GM23338 (cell line): ENCODE measurements around the gene CTNNA2. TPM values are rescaled to one million over a fixed set of nuclear protein-coding genes. Genes with fewer than 3 reads are reported as not detected.

Source experiments
- ATAC-seq: fragments of 200-7000 bp; cut with Tn5 transposase; 3 replicates; pipeline ENCODE4 v1.9.1; 2020
- DNase-seq: peaks from one replicate; pipeline ENCODE4 v3.0.0-alpha.2; 2015; ENCODE audit warnings: low spot score
- H2AFZ ChIP-seq: fragments of 200-600 bp; sonication (generic); 2 replicates; pipeline ENCODE4 v1.8.0; 2016; ENCODE audit warnings: antibody characterized with exemption, mild to moderate bottlenecking, moderate library complexity
- H3F3A ChIP-seq: fragments of 200-600 bp; sonication (generic); replicated peaks from 2 replicates; pipeline ENCODE4 v1.8.0; 2017; ENCODE audit warnings: antibody characterized with exemption, mixed run types, low read depth
- H3K27ac ChIP-seq: fragments of 200-600 bp; sonication (generic); 2 replicates; pipeline ENCODE4 v1.6.1; 2016; ENCODE audit warnings: low read depth
- H3K27me3 ChIP-seq: fragments of 200-600 bp; sonication (generic); 2 replicates; pipeline ENCODE4 v1.8.0; 2016; ENCODE audit warnings: mild to moderate bottlenecking, mixed run types, moderate library complexity; ENCODE audit not compliant: insufficient read depth
- H3K36me3 ChIP-seq: fragments of 200-600 bp; sonication (generic); 2 replicates; pipeline ENCODE4 v1.8.0; 2016; ENCODE audit warnings: mild to moderate bottlenecking; ENCODE audit not compliant: insufficient read depth
- H3K4me1 ChIP-seq: fragments of 200-600 bp; sonication (generic); 2 replicates; pipeline ENCODE4 v1.8.0; 2016; ENCODE audit warnings: mild to moderate bottlenecking, moderate library complexity; ENCODE audit not compliant: insufficient read depth
- H3K4me2 ChIP-seq: fragments of 200-600 bp; sonication (generic); 2 replicates; pipeline ENCODE4 v1.7.1; 2017; ENCODE audit warnings: mixed run types
- H3K4me3 ChIP-seq: fragments of 200-600 bp; sonication (generic); 2 replicates; pipeline ENCODE4 v1.6.1; 2016; ENCODE audit warnings: mixed run types
- H3K79me2 ChIP-seq: fragments of 200-600 bp; sonication (generic); replicated peaks from 2 replicates; pipeline ENCODE4 v1.8.0; 2017; ENCODE audit warnings: mild to moderate bottlenecking; ENCODE audit not compliant: insufficient read depth
- H3K9me2 ChIP-seq: fragments of 200-600 bp; sonication (generic); 2 replicates; pipeline ENCODE4 v1.8.0; 2017; ENCODE audit not compliant: insufficient read depth
- H4K20me1 ChIP-seq: fragments of 200-600 bp; sonication (generic); replicated peaks from 2 replicates; pipeline ENCODE4 v1.8.0; 2017; ENCODE audit warnings: mild to moderate bottlenecking; ENCODE audit not compliant: insufficient read depth
- H3K27ac Mint-ChIP-seq: 2 replicates; pipeline ENCODE4 v1.8.0; 2020; ENCODE audit warnings: inconsistent platforms, mild to moderate bottlenecking, moderate library complexity, mixed read lengths
- H3K27me3 Mint-ChIP-seq: 3 replicates; pipeline ENCODE4 v1.8.0; 2022; ENCODE audit warnings: low read depth, mild to moderate bottlenecking, moderate library complexity, mixed read lengths, inconsistent platforms; ENCODE audit not compliant: insufficient read depth, poor library complexity
- H3K36me3 Mint-ChIP-seq: 3 replicates; pipeline ENCODE4 v1.8.0; 2021; ENCODE audit warnings: low read depth, mild to moderate bottlenecking, inconsistent platforms, moderate library complexity, mixed read lengths
- H3K4me1 Mint-ChIP-seq: 3 replicates; pipeline ENCODE4 v1.8.0; 2020; ENCODE audit warnings: mild to moderate bottlenecking, inconsistent platforms, mixed read lengths
- H3K4me3 Mint-ChIP-seq: 3 replicates; pipeline ENCODE4 v1.8.0; 2021; ENCODE audit warnings: moderate library complexity, mild to moderate bottlenecking, inconsistent platforms, mixed read lengths
- H3K9me3 Mint-ChIP-seq: 3 replicates; pipeline ENCODE4 v1.8.0; 2020; ENCODE audit warnings: moderate library complexity, mild to moderate bottlenecking, inconsistent platforms, mixed read lengths
- CREB1 ChIP-seq: fragments of 250-450 bp; sonication (Bioruptor Pico); IDR thresholded peaks from 2 replicates; pipeline ENCODE4 v1.5.0; 2020; ENCODE audit warnings: low read depth, mild to moderate bottlenecking, moderate library complexity
- CTCF ChIP-seq, 2 experiments: fragments of 200-600 bp in 1 of 2; sonication (generic) in 1 of 2; conservative IDR thresholded peaks; 2 replicates each; pipeline versions ENCODE4 v1.5.1 to v1.6.1; 2016 to 2017; ENCODE audit warnings: antibody characterized with exemption in 2 of 2, low read depth in 2 of 2, mild to moderate bottlenecking in 2 of 2, moderate library complexity in 1 of 2
- ETS1 ChIP-seq: IDR thresholded peaks from 2 replicates; pipeline ENCODE4 v1.6.1; 2016; ENCODE audit warnings: antibody characterized with exemption
- EZH2 ChIP-seq: fragments of 200-600 bp; sonication (generic); IDR thresholded peaks from one replicate; pipeline ENCODE4 v1.8.0; 2017; ENCODE audit warnings: antibody characterized with exemption, mild to moderate bottlenecking, low read depth; ENCODE audit not compliant: unreplicated experiment
- EZH2phosphoT487 ChIP-seq: fragments of 200-600 bp; sonication (generic); IDR thresholded peaks from one replicate; pipeline ENCODE4 v1.8.1; 2018; ENCODE audit warnings: antibody characterized with exemption; ENCODE audit not compliant: unreplicated experiment
- JUNB ChIP-seq: IDR thresholded peaks from one replicate; pipeline ENCODE4 v1.6.1; 2016; ENCODE audit warnings: antibody characterized with exemption; ENCODE audit not compliant: unreplicated experiment
- NANOG ChIP-seq: IDR thresholded peaks from 2 replicates; pipeline ENCODE4 v1.6.1; 2016; ENCODE audit warnings: antibody characterized with exemption, borderline replicate concordance
- POLR2AphosphoS5 ChIP-seq: IDR thresholded peaks from 2 replicates; pipeline ENCODE4 v1.6.1; 2016; ENCODE audit warnings: antibody characterized with exemption, low read depth
- REST ChIP-seq: IDR thresholded peaks from one replicate; pipeline ENCODE4 v1.6.1; 2018; ENCODE audit warnings: antibody characterized with exemption; ENCODE audit not compliant: unreplicated experiment
- STAT1 ChIP-seq: IDR thresholded peaks from one replicate; pipeline ENCODE4 v1.6.1; 2016; ENCODE audit warnings: antibody characterized with exemption; ENCODE audit not compliant: unreplicated experiment
- ZNF114 ChIP-seq: fragments of 250-450 bp; sonication (Bioruptor Pico); IDR thresholded peaks from 2 replicates; pipeline ENCODE4 v1.5.0; 2020; ENCODE audit warnings: mild to moderate bottlenecking, moderate library complexity
- ZNF462 ChIP-seq: fragments of 250-450 bp; sonication (Bioruptor Pico); IDR thresholded peaks from 2 replicates; pipeline ENCODE4 v1.5.0; 2020; ENCODE audit warnings: mild to moderate bottlenecking, moderate library complexity
- polyA plus RNA-seq: library from polyadenylated mRNA; unstranded; fragments of >200 nt; fragmentation: Nextera tagmentation; extraction: Ambion mirVana; gene quantifications from 2 replicates; pipeline ENCODE4 v1.2.1, GENCODE V29; 2016
- total RNA-seq: library from RNA; depleted of rRNA; stranded (reverse); fragments of >200 nt; shearing (Covaris generic); gene quantifications from 2 replicates; pipeline ENCODE4 v1.2.3, GENCODE V29; 2014

The CTNNA2 gene
- total and polyA plus RNA-seq, 2 experiments from 2014 or later, result 6.4 to 15.6 TPM

- TF ChIP-seq ETS1, result no peak
- no peak for TF ChIP-seq EZH2
- no peak for TF ChIP-seq POLR2AphosphoS5
- TF ChIP-seq NANOG, result no peak
- no peak for TF ChIP-seq ZNF114 (CRISPR knock-in tag)
- TF ChIP-seq JUNB, result no peak
- no peak for TF ChIP-seq REST
- TF ChIP-seq ZNF462 (CRISPR knock-in tag), result no peak
- no peak for TF ChIP-seq STAT1
- no peak for TF ChIP-seq CTCF (conservative IDR thresholded peaks at IDR 0.05; ENCODE audit: low read depth in 2 of 2)
- no peak for TF ChIP-seq EZH2phosphoT487
- no peak for TF ChIP-seq CREB1 (CRISPR knock-in tag)
- Histone ChIP-seq H4K20me1 (no peaks in the 10 kb centered on the region; the same call in 1 of the 2 replicates), H3K79me2 (no peaks in the 10 kb centered on the region), H3K4me3 (no peak overlapping the region), H3K4me2 (no peak overlapping the region), H3K27ac (no peak overlapping the region), H3F3A (no peaks in the 10 kb centered on the region), H3K36me3 (no peaks in the 10 kb centered on the region), H3K27me3 (peaks cover 6% of the 10 kb centered on the region), H3K9me2 (no peaks in the 10 kb centered on the region), H2AFZ (no peak overlapping the region), H3K4me1 (no peaks in the 10 kb centered on the region)
- no peaks in the 10 kb centered on the region for H3K9me3 Mint-ChIP-seq
- ATAC-seq, result no peak
- H3K4me3 Mint-ChIP-seq, result no peak overlapping the region
- H3K4me1 Mint-ChIP-seq, result peaks cover 4% of the 10 kb centered on the region; the same call in 2 of the 3 replicates
- DNase-seq, result no peak
- H3K27ac Mint-ChIP-seq, result no peak overlapping the region
- H3K27me3 Mint-ChIP-seq, result peaks cover 2% of the 10 kb centered on the region
- H3K36me3 Mint-ChIP-seq, result no peaks in the 10 kb centered on the region
Observed at GRCh38 chr2:80312282-80312839, 799.5 kb downstream of the CTNNA2 start.
